Esophagus (tissue), 2 donors: ENCODE results near the gene CPLX1. TPM values are rescaled to one million over a fixed set of nuclear protein-coding genes. Genes with fewer than 3 reads are reported as not detected.

Experiments
- H3K27ac ChIP-seq, 2 donors: one replicate each; pipeline ENCODE4 v1.5.1; 2013; ENCODE audit warnings: low read depth in 2 of 2, mild to moderate bottlenecking in 2 of 2, inconsistent platforms in 1 of 2, low read length in 1 of 2, moderate library complexity in 1 of 2
- H3K27me3 ChIP-seq, 2 donors: one replicate each; pipeline ENCODE4 v1.6.1; 2013; ENCODE audit warnings: low read length in 2 of 2, control low read depth in 1 of 2, mild to moderate bottlenecking in 1 of 2; ENCODE audit not compliant: insufficient read depth in 2 of 2, control insufficient read depth in 1 of 2
- H3K36me3 ChIP-seq, 2 donors: one replicate each; pipeline ENCODE4 v1.6.1; 2013; ENCODE audit warnings: low read length in 1 of 2; ENCODE audit not compliant: control insufficient read depth in 2 of 2, insufficient read depth in 2 of 2
- H3K4me1 ChIP-seq, 2 donors: one replicate each; pipeline ENCODE4 v1.6.1; 2013; ENCODE audit warnings: low read length in 1 of 2; ENCODE audit not compliant: control insufficient read depth in 2 of 2, insufficient read depth in 2 of 2
- H3K4me3 ChIP-seq, 2 donors: one replicate each; pipeline ENCODE4 v1.5.1; 2013; ENCODE audit warnings: low read length in 2 of 2, mild to moderate bottlenecking in 2 of 2, low read depth in 1 of 2, moderate library complexity in 1 of 2
- H3K9me3 ChIP-seq, 2 donors: one replicate each; pipeline ENCODE4 v1.6.1; 2013; ENCODE audit warnings: mild to moderate bottlenecking in 2 of 2, low read depth in 1 of 2, low read length in 1 of 2, moderate library complexity in 1 of 2; ENCODE audit not compliant: control insufficient read depth in 2 of 2, insufficient read depth in 1 of 2
- WGBS, 2 donors: extraction: QIAGEN DNeasy Blood & Tissue Kit; methylation state at CpG; one replicate each; pipeline ENCODE4 v1.1.7; 2013; 5-methylcytosine and 5-hydroxymethylcytosine counted together
- polyA plus RNA-seq, 2 donors: library from polyadenylated mRNA; stranded (reverse); fragments of 200-250 nt; gene quantifications; one replicate each; pipeline ENCODE4 v1.2.3, GENCODE V29; 2013
- donor health status: healthy with polysubstance abuse.
- donor health status: Bipolar disorder and iron deficiency.

The CPLX1 gene
- polyA plus RNA-seq, 2 donors, result 0.74 to 2.8 TPM

DNA sequence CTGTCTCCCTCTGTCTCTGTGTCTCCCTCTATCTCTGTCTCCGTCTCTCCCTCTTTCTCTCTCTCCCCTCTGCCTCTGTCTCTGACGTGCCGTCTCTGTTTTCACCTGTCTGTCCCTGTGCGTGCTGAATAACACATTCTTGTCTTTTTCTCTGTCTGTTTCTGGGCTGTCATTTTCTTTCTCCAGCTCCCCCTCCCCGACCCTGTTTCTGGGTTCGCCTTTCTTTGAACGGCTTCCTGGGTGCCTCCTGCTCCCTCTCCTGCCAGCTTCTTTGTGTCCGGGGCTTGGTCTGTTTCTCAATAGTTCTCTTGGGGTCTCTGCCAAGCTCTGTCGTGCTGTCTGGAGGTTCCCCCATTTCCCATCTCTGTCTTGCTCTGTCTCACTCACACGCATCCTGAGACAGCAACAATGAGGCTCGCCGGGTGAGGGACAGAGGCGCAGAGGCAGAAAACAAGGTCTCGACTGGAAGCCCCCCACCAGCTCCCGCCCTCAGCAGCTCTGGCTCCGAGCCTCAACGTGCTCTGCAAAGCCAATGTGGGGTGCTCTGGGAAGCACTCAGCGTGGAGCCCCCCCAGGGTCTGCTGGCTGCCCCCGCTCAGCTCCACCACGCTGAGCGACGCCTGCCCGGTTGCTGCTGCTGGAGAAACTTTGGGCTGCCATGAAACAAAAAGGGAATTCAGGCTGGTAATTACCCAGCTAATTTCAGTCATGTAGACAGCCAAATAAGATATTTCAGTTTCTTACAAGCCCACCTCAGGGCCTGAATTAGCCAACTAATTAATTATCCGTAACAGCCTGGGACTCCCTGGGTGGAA, 3.4 kb downstream of the CPLX1 start:
- Histone ChIP-seq H3K4me1 (peaks cover 6 to 10% of the 10 kb centered on the region in 2 donors), H3K27me3 (peaks cover 0 to 29% of the 10 kb centered on the region in 2 donors), H3K27ac (no peak overlapping the region), H3K36me3 (no peaks in the 10 kb centered on the region), H3K4me3 (no peak overlapping the region), H3K9me3 (peaks cover 0 to 8% of the 10 kb centered on the region in 2 donors)
- WGBS, 2 donors, result 48 to 56% methylated on average over 24 of the region's 24 CpGs

GRCh38 chr4:821631-822030, 4.3 kb downstream of the CPLX1 start:
- peaks cover 0 to 23% of the 10 kb centered on the region in 2 donors for H3K27me3 ChIP-seq

GRCh38 chr4:821181-821591, 4.7 kb downstream of the CPLX1 start:
- 69 to 74% methylated on average over 22 of the region's 22 CpGs for WGBS, 2 donors
- Histone ChIP-seq H3K4me1 (peaks cover 4 to 6% of the 10 kb centered on the region in 2 donors), H3K4me3 (no peak overlapping the region), H3K27me3 (peaks cover 0 to 20% of the 10 kb centered on the region in 2 donors), H3K36me3 (no peaks in the 10 kb centered on the region), H3K27ac (no peak overlapping the region), H3K9me3 (peaks cover 0 to 8% of the 10 kb centered on the region in 2 donors)

More at GRCh38 chr4:821631-822030, 4.3 kb downstream of the CPLX1 start:
- peaks cover 6% of the 10 kb centered on the region in 2 donors for H3K4me1 ChIP-seq
- H3K4me3 ChIP-seq, result no peak overlapping the region
- WGBS, 2 donors, result 76 to 77% methylated on average over 16 of the region's 16 CpGs
- peaks cover 0 to 8% of the 10 kb centered on the region in 2 donors for H3K9me3 ChIP-seq
- H3K36me3 ChIP-seq, result no peaks in the 10 kb centered on the region
- H3K27ac ChIP-seq, result no peak overlapping the region

- WGBS, 2 donors, result 82 to 84% methylated on average over 24 of the region's 24 CpGs
- H3K36me3 ChIP-seq, result no peaks in the 10 kb centered on the region
- peaks cover 4 to 6% of the 10 kb centered on the region in 2 donors for H3K4me1 ChIP-seq
- H3K27me3 ChIP-seq, result peaks cover 0 to 17% of the 10 kb centered on the region in 2 donors
- H3K27ac ChIP-seq, result no peak overlapping the region
- H3K9me3 ChIP-seq, result peaks cover 0 to 8% of the 10 kb centered on the region in 2 donors
- no peak overlapping the region for H3K4me3 ChIP-seq
Observed at GRCh38 chr4:820230-821172, 5.4 kb downstream of the CPLX1 start.

DNA sequence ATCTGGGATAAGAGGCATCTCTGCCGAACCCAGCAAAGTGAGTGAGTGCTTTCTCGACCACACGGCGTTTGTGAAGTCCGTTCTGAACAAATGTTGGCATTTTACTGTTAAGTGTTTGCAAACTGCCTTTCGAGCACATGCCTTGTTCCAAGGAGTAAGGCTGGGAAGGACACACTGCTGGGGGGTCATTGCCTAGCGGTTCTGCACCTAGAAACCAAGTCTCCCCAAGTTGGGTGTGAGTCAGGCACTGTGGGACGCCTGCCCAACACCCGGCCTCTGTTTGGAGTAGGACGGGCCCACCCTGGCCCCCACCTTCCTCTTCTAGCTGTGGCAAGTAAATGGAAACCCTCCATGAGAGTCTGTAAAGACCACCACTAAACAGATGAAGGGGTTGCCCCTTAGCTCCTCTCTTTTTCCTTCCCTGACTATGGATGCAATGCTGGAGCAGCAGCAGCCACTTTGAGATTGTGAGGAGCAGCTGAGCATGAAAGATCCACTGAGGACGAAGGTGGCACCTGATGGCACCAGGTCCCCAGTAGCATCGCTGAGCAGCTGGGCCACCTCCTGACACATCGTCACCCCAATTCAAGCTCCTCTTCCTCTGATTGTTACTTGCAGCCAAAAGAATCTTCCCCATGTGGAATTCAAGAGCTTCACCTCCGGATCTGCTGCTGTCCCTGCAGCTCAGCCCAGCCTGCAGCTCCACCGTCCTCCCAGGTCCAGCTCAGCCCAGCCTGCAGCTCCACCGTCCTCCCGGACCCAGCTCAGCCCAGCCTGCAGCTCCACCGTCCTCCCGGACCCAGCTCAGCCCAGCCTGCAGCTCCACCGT, 6.3 kb downstream of the CPLX1 start:
- WGBS, 2 donors, result 80 to 83% methylated on average over 20 of the region's 20 CpGs
- H3K27me3 ChIP-seq, result peaks cover 0 to 8% of the 10 kb centered on the region in 2 donors
- H3K9me3 ChIP-seq, result peaks cover 0 to 8% of the 10 kb centered on the region in 2 donors
- no peaks in the 10 kb centered on the region for H3K4me1 ChIP-seq
- H3K4me3 ChIP-seq, result no peak overlapping the region
- no peak overlapping the region for H3K27ac ChIP-seq
- H3K36me3 ChIP-seq, result no peaks in the 10 kb centered on the region

- peaks cover 0 to 11% of the 10 kb centered on the region in 2 donors for H3K27me3 ChIP-seq
- H3K9me3 ChIP-seq, result peaks cover 0 to 8% of the 10 kb centered on the region in 2 donors
- H3K36me3 ChIP-seq, result no peaks in the 10 kb centered on the region
- H3K27ac ChIP-seq, result no peak overlapping the region
- no peak overlapping the region for H3K4me3 ChIP-seq
- 82 to 87% methylated on average over 40 to 42 of the region's 42 CpGs for WGBS, 2 donors
- H3K4me1 ChIP-seq, result no peaks in the 10 kb centered on the region
Observed at GRCh38 chr4:818106-818921, 7.6 kb downstream of the CPLX1 start.

DNA sequence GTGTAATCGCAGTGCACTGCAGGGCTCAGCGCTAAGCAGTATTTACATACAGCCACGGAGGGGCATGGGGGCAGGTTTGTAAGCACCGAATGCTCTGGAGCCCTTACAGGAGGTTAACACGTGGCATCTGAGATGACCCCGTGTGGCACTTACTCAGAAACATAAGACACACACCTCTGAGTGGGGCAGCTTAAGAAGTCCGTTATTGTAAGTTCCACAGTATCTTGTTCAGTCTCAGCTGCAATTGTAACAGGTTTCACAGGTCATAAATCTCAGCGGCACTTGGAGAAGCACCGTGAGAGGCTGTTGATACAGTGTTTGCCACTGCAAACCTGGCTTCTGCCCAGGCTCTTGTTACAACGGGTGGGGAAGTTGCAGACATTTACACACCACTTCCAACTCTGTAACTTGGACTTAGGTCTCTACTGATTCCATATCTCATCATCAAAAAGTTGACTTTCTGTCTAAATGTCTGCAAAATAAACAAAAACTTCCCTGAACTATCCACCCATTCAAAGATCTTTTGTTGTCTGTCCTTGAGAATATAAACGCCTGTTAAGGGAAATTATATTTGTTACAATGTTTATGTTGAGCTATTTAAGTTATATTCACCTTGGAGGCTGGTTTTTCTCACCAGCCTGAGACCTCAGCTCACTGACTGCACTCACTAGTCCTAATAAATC, 10.3 kb downstream of the CPLX1 start:
- WGBS, 2 donors, result 11 to 17% methylated on average over 11 of the region's 11 CpGs
- Histone ChIP-seq H3K36me3 (no peaks in the 10 kb centered on the region), H3K27me3 (peaks cover 0 to 7% of the 10 kb centered on the region in 2 donors)

GRCh38 chr4:814312-814850, 11.5 kb downstream of the CPLX1 start:
- H3K4me3 ChIP-seq, result no peak overlapping the region
- peaks cover 0 to 2% of the 10 kb centered on the region in 2 donors for H3K9me3 ChIP-seq
- H3K36me3 ChIP-seq, result no peaks in the 10 kb centered on the region
- 65 to 68% methylated on average over 14 of the region's 14 CpGs for WGBS, 2 donors
- no peak overlapping the region for H3K27ac ChIP-seq
- H3K27me3 ChIP-seq, result peaks cover 0 to 7% of the 10 kb centered on the region in 2 donors
- no peaks in the 10 kb centered on the region for H3K4me1 ChIP-seq

More for the DNA sequence above, 10.3 kb downstream of the CPLX1 start:
- no peaks in the 10 kb centered on the region for H3K4me1 ChIP-seq
- H3K9me3 ChIP-seq, result peaks cover 0 to 8% of the 10 kb centered on the region in 2 donors
- H3K4me3 ChIP-seq, result no peak overlapping the region
- no peak overlapping the region for H3K27ac ChIP-seq
